Measurements from ENCODE around the gene OR1F1.
"Not testable (repeated sequence)": the region's sequence is repeated elsewhere in the genome, so short reads cannot be mapped to it uniquely, and the experiment has no call there.

The OR1F1 gene

GRCh38 chr16:3179651-3180050, 8.4 kb upstream of the OR1F1 start:
- Histone ChIP-seq H3K9me2 (replicated peaks; ENCODE audit: insufficient read depth, low read length) (no peaks in the 10 kb centered on the region), H3K9me3 (ENCODE audit: insufficient read depth, low read length) (no peaks in the 10 kb centered on the region), H3K4me3 (ENCODE audit: insufficient read depth, low read length, poor library complexity, severe bottlenecking) (no peak overlapping the region), H2AFZ (ENCODE audit: low read depth, low read length, severe bottlenecking) (no peak overlapping the region), H4K20me1 (ENCODE audit: low read depth, low read length) (no peaks in the 10 kb centered on the region), H3K4me2 (ENCODE audit: low read depth, low read length, poor library complexity, severe bottlenecking) (no peak overlapping the region), H3K9ac (ENCODE audit: low read length) (no peak overlapping the region), H3K79me2 (ENCODE audit: insufficient read depth, low read length) (no peaks in the 10 kb centered on the region), H3K27me3 (ENCODE audit: low read length) (no peaks in the 10 kb centered on the region), H3F3A (ENCODE audit: insufficient read depth) (no peaks in the 10 kb centered on the region), H3K27ac (ENCODE audit: low read depth, low read length) (no peak overlapping the region), H3K36me3 (ENCODE audit: low read length) (no peaks in the 10 kb centered on the region)
- TF ChIP-seq CTCF (IDR thresholded peaks at IDR 0.05; ENCODE audit: insufficient read depth, low read length, poor library complexity, severe bottlenecking) = no peak
- no peak for TF ChIP-seq EZH2phosphoT487 (conservative IDR thresholded peaks at IDR 0.05; ENCODE audit: low read length)

- no peaks in the 10 kb centered on the region for H4K20me1 ChIP-seq (ENCODE audit: low read depth, low read length)
- H3K27ac ChIP-seq (ENCODE audit: low read depth, low read length) = no peak overlapping the region
- no peak overlapping the region for H3K9ac ChIP-seq (ENCODE audit: low read length)
- no peaks in the 10 kb centered on the region for H3K9me2 ChIP-seq (replicated peaks; ENCODE audit: insufficient read depth, low read length)
- H3K4me2 ChIP-seq (ENCODE audit: low read depth, low read length, poor library complexity, severe bottlenecking) = no peak overlapping the region
- no peak overlapping the region for H2AFZ ChIP-seq (ENCODE audit: low read depth, low read length, severe bottlenecking)
- H3K79me2 ChIP-seq (ENCODE audit: insufficient read depth, low read length) = no peaks in the 10 kb centered on the region
- H3K36me3 ChIP-seq (ENCODE audit: low read length) = no peaks in the 10 kb centered on the region
- no peaks in the 10 kb centered on the region for H3K9me3 ChIP-seq (ENCODE audit: insufficient read depth, low read length)
- no peaks in the 10 kb centered on the region for H3K27me3 ChIP-seq (ENCODE audit: low read length)
- TF ChIP-seq EZH2phosphoT487 (conservative IDR thresholded peaks at IDR 0.05; ENCODE audit: low read length) (no peak), CTCF (IDR thresholded peaks at IDR 0.05; ENCODE audit: insufficient read depth, low read length, poor library complexity, severe bottlenecking) (no peak)
- H3F3A ChIP-seq (ENCODE audit: insufficient read depth) = no peaks in the 10 kb centered on the region
- no peak overlapping the region for H3K4me3 ChIP-seq (ENCODE audit: insufficient read depth, low read length, poor library complexity, severe bottlenecking)
Measured at GRCh38 chr16:3180445-3180878, 7.5 kb upstream of the OR1F1 start.

GRCh38 chr16:3182293-3182607, 5.8 kb upstream of the OR1F1 start:
- H3K9ac ChIP-seq (ENCODE audit: low read length); H2AFZ ChIP-seq (ENCODE audit: low read depth, low read length, severe bottlenecking); H3K4me3 ChIP-seq (ENCODE audit: insufficient read depth, low read length, poor library complexity, severe bottlenecking); H3K9me2 ChIP-seq (replicated peaks; ENCODE audit: insufficient read depth, low read length); H3K4me2 ChIP-seq (ENCODE audit: low read depth, low read length, poor library complexity, severe bottlenecking); H3K36me3 ChIP-seq (ENCODE audit: low read length); H3K9me3 ChIP-seq (ENCODE audit: insufficient read depth, low read length); H3K79me2 ChIP-seq (ENCODE audit: insufficient read depth, low read length); H3F3A ChIP-seq (ENCODE audit: insufficient read depth); H3K27ac ChIP-seq (ENCODE audit: low read depth, low read length); H3K27me3 ChIP-seq (ENCODE audit: low read length); H4K20me1 ChIP-seq (ENCODE audit: low read depth, low read length): not testable (repeated sequence)

GRCh38 chr16:3182608-3183444, 5.2 kb upstream of the OR1F1 start:
- Histone ChIP-seq H2AFZ (ENCODE audit: low read depth, low read length, severe bottlenecking) (no peak overlapping the region), H3K27ac (ENCODE audit: low read depth, low read length) (no peak overlapping the region), H3F3A (ENCODE audit: insufficient read depth) (no peaks in the 10 kb centered on the region), H3K9me3 (ENCODE audit: insufficient read depth, low read length) (no peaks in the 10 kb centered on the region), H3K27me3 (ENCODE audit: low read length) (no peaks in the 10 kb centered on the region), H3K36me3 (ENCODE audit: low read length) (no peaks in the 10 kb centered on the region), H4K20me1 (ENCODE audit: low read depth, low read length) (no peaks in the 10 kb centered on the region), H3K4me3 (ENCODE audit: insufficient read depth, low read length, poor library complexity, severe bottlenecking) (no peak overlapping the region), H3K9me2 (replicated peaks; ENCODE audit: insufficient read depth, low read length) (no peaks in the 10 kb centered on the region), H3K79me2 (ENCODE audit: insufficient read depth, low read length) (no peaks in the 10 kb centered on the region), H3K4me2 (ENCODE audit: low read depth, low read length, poor library complexity, severe bottlenecking) (no peak overlapping the region), H3K9ac (ENCODE audit: low read length) (no peak overlapping the region)
- no peak for TF ChIP-seq CTCF (IDR thresholded peaks at IDR 0.05; ENCODE audit: insufficient read depth, low read length, poor library complexity, severe bottlenecking)
- TF ChIP-seq EZH2phosphoT487 (conservative IDR thresholded peaks at IDR 0.05; ENCODE audit: low read length) = no peak

Measured in SU-DHL-6 (cell line).